Endothelial cell (in vitro differentiated cells): ENCODE results near the gene LMO1. TPM values are rescaled to one million over a fixed set of nuclear protein-coding genes. Genes with fewer than 3 reads are reported as not detected.

Experiments used
- DNase-seq: peaks from one replicate; pipeline ENCODE4 v3.0.0; 2021; ENCODE audit warnings: low spot score
- H3K27ac Mint-ChIP-seq: one replicate; pipeline ENCODE4 v1.8.0; 2021; ENCODE audit warnings: mixed read lengths, inconsistent platforms; ENCODE audit not compliant: unreplicated experiment
- H3K27me3 Mint-ChIP-seq: one replicate; pipeline ENCODE4 v1.8.0; 2021; ENCODE audit warnings: mild to moderate bottlenecking, moderate library complexity, mixed read lengths, inconsistent platforms; ENCODE audit not compliant: unreplicated experiment
- H3K36me3 Mint-ChIP-seq: one replicate; pipeline ENCODE4 v1.8.0; 2021; ENCODE audit warnings: mild to moderate bottlenecking, low read depth, mixed read lengths, inconsistent platforms; ENCODE audit not compliant: unreplicated experiment
- H3K4me1 Mint-ChIP-seq: one replicate; pipeline ENCODE4 v1.8.0; 2021; ENCODE audit warnings: mild to moderate bottlenecking, mixed read lengths, inconsistent platforms; ENCODE audit not compliant: unreplicated experiment
- H3K4me3 Mint-ChIP-seq: one replicate; pipeline ENCODE4 v1.8.0; 2021; ENCODE audit warnings: mild to moderate bottlenecking, mixed read lengths, inconsistent platforms; ENCODE audit not compliant: unreplicated experiment
- H3K9me3 Mint-ChIP-seq: one replicate; pipeline ENCODE4 v1.8.0; 2021; ENCODE audit warnings: mixed read lengths, inconsistent platforms; ENCODE audit not compliant: unreplicated experiment
- total RNA-seq: library from RNA; stranded (reverse); fragmentation: NEBNext Ultra II Directional; extraction: Animal tissue kit (Norgen Biotek cat#: 25700); gene quantifications from one replicate; pipeline ENCODE4 v1.2.1, GENCODE V29; 2021; ENCODE audit not compliant: unreplicated experiment
- TF ChIP-seq, protein P1 (sequence below): fragments of 200-600 bp; sonication (generic); IDR thresholded peaks from one replicate; pipeline ENCODE4 v1.5.0; 2021; ENCODE audit warnings: antibody characterized with exemption; ENCODE audit not compliant: unreplicated experiment

The LMO1 gene
- total RNA-seq, 1 donor from 2014 or later: not detected

DNA sequence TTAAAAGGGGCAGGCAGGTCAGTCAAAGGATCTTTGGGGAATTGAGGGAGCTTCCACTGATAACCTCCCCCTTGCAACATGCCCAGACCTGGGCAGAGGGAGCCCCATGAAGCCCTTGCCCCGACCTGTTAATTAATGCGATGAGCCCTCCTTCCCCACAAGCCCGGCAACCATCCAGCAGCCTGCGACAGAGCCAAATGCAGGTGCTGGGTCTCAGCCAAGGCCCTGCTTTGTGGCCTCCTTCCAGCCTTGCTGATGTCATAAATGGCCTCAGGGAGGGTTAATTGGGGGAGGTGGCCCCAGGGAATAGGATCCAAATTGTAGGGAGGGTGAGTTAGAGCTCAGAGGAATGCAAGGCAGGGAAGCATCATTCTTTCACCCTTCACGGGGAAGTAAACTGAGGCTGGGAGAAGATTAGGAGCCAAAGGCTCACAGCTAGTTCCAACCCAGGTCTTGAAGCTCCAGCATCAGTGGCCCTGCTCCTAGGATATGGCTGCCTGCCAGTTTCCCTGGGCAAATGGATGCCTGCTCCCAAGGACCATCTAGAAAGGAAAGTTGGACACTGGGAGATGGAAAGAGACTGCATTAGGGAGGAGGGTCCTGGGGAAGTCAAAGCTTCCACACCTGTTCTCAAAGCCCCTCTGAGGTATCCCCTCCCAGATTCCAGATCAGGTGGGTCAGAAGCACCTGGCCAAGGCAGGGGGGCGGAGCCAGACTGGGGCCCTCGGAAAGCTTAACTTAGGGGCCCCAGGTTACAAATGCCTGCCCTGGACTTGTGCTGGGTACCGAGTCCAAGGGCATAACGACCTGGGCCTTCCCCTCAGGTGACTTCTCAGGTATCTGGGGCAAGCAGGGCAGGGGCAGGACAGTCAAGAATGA is 34.1 kb downstream of the LMO1 start:
- Mint-ChIP-seq H3K27me3 (peaks cover 3% of the 10 kb centered on the region), H3K4me3 (no peak overlapping the region), H3K4me1 (peaks cover 1% of the 10 kb centered on the region), H3K9me3 (no peaks in the 10 kb centered on the region), H3K36me3 (no peaks in the 10 kb centered on the region), H3K27ac (no peak overlapping the region)
- DNase-seq: no peak
- TF ChIP-seq, protein P1, sequence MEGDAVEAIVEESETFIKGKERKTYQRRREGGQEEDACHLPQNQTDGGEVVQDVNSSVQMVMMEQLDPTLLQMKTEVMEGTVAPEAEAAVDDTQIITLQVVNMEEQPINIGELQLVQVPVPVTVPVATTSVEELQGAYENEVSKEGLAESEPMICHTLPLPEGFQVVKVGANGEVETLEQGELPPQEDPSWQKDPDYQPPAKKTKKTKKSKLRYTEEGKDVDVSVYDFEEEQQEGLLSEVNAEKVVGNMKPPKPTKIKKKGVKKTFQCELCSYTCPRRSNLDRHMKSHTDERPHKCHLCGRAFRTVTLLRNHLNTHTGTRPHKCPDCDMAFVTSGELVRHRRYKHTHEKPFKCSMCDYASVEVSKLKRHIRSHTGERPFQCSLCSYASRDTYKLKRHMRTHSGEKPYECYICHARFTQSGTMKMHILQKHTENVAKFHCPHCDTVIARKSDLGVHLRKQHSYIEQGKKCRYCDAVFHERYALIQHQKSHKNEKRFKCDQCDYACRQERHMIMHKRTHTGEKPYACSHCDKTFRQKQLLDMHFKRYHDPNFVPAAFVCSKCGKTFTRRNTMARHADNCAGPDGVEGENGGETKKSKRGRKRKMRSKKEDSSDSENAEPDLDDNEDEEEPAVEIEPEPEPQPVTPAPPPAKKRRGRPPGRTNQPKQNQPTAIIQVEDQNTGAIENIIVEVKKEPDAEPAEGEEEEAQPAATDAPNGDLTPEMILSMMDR: no peak

DNA sequence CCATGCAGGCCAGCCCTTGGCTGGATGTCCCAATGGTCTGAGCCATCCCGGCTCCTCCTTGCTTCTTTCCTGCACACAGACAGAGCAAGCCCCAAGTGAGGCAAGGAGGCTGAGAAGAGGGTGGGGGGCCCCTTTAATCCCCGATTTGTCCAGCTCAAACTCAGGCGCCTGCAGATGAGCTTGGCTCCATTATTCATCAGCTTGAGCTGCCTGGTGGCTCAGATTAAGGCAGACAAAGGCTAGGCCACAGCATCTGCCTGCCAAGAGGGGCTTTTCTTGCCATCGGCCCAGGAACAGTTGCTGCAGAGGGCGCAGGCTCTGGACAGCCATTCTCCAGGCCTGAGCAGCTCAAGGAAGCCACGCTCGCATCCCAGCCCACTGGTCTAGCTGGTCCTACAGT is 35.4 kb downstream of the LMO1 start:
- Mint-ChIP-seq H3K9me3 (no peaks in the 10 kb centered on the region), H3K36me3 (no peaks in the 10 kb centered on the region), H3K4me1 (no peaks in the 10 kb centered on the region), H3K27me3 (peaks cover 6% of the 10 kb centered on the region), H3K4me3 (no peak overlapping the region), H3K27ac (no peak overlapping the region)
- TF ChIP-seq, protein P1: no peak
- DNase-seq: no peak

DNA sequence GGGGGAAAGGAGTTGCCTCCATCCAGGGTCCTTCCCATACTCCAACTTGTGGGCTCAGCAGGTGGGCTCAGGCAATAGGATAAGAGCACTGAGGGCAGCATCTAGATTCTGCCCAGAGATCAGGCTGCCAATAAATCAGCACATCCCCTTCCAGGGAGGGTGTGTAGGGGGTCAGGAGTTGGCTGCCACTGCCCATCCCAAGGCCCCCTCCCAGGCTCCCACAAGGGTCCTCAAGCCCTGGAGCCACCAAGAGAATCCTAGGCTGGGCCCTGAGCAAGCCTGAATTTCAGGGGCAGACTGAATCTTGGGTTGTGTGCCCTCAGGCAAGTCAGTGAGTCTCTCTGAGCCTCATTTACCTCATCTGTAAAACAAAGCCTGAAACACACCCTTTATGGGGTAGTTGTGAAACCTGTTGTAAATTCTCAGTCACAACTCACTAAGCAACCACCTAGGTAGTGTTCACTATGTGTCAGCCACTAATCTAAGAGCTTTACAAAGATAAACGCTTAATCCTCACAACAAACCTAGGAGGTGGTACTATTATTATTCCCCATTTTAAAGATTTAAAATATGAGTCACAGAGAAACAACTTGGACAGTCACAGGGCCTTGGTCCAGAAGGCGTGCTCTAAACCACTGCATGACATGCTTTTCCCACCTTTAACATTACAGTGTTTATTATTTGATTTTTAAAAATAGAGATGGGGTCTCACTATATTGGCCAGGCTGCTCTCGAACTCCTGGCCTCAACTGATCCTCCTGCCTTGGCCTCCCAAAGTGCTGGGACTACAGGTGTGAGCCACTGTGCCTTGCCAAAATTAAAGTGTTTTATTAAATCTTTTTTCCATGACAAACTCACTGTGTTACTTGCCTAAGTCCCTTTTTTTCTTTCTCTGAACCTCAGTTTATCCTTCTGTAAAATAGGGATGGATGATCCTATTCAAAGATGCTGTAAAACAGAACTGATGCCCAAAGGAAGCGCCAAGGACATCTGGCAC is 36.2 kb downstream of the LMO1 start:
- no peaks in the 10 kb centered on the region for H3K9me3 Mint-ChIP-seq
- H3K36me3 Mint-ChIP-seq: no peaks in the 10 kb centered on the region
- H3K4me3 Mint-ChIP-seq: no peak overlapping the region
- H3K27me3 Mint-ChIP-seq: peaks cover 8% of the 10 kb centered on the region
- no peak overlapping the region for H3K27ac Mint-ChIP-seq
- no peaks in the 10 kb centered on the region for H3K4me1 Mint-ChIP-seq
- no peak for DNase-seq
- TF ChIP-seq, protein P1: no peak

DNA sequence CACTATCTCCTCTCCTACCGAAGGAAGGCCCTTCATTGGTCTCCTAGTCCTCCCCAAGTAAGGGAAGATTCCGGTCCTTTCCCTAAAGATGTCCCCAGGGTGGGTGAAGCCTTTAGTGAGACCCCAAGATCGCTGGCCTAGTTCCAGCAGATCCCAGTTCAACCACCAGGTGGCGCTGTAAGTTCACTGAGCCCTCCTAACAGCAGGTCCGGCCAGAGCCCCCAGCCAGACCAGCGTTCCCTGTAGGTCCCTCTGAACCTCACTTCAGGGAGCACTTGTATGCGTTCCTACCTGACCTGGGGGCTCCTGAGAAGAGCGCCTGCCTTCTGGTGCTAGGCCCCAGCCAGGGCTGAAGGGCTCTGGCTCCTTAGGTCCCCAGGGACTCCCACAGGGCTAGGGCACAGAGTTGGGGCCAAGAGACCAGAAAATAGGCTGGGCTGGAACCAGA is 38.1 kb downstream of the LMO1 start:
- Mint-ChIP-seq H3K9me3 (no peaks in the 10 kb centered on the region), H3K27me3 (peaks cover 9% of the 10 kb centered on the region), H3K4me3 (no peak overlapping the region), H3K36me3 (no peaks in the 10 kb centered on the region), H3K27ac (no peak overlapping the region), H3K4me1 (no peaks in the 10 kb centered on the region)
- TF ChIP-seq, protein P1: peak; percentile 98
- peak; percentile 86 for DNase-seq
